HG02798 (cell line): ENCODE results near the gene RWDD4.
"Not testable (repeated sequence)": the region's sequence is repeated elsewhere in the genome, so short reads cannot be mapped to it uniquely, and the experiment has no call there.

Experiments
- ATAC-seq: cut with Tn5 transposase; IDR thresholded peaks from one replicate; pipeline ENCODE4 v1.9.1; 2021; ENCODE audit warnings: mild to moderate bottlenecking; ENCODE audit not compliant: unreplicated experiment, poor library complexity

RWDD4 gene

DNA sequence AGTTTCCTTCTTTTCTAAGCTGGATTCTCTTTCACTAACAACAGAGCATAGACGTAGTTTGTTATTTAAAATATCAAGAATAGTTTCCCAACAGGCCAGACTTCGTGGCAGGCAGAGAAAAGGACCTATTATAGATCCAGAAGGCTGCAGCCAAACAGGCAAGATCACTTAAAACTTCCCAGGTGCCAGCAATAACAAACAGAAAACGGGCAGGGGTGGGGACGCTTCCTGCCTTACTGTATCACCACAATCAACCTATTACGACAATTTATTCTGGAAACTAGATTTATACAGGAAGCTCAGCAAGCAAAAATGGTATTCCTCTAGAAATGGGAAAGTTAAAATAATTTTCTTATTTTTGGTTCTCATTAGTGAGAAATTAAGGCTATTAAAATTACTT is 22.1 kb downstream of the RWDD4 start:
- no peak for ATAC-seq

DNA sequence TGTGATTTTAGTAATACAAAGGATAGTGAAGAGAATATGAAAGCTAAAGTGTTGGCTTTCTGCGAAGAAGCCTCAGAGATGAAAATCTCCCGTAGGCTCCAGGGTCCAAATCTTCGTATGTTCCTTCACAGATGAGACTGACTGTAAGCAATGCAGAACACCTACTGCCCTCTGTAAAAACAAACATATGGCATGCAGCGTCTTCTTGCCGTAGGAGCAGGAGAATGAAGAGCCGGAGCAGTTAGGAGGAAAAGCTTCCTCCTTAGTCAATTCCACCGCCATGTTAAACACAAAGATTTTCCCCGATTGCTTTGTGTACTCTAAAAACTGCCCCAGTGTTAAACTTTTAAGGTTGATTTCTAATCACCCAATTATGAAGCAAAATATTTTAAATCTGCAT is 22.5 kb downstream of the RWDD4 start:
- no peak for ATAC-seq

DNA sequence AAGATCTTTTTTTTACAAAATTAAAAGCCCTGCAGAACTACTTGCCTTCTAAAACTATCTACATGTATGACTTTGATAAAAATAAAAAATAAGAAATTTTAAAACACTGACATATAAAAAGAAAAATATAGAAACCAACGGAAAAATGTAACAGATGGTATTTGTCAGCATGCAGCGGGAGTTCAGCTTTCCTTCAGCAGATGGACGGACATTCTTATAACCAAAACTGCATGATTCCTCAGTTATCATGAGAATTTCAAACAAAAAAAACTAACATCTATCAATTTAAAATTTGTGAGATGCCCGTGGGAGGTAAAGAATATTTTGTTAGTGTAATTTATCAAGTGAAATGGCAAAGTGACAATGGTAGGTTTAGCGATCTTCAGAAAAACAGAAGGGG is 23.2 kb downstream of the RWDD4 start:
- ATAC-seq, result no peak

DNA sequence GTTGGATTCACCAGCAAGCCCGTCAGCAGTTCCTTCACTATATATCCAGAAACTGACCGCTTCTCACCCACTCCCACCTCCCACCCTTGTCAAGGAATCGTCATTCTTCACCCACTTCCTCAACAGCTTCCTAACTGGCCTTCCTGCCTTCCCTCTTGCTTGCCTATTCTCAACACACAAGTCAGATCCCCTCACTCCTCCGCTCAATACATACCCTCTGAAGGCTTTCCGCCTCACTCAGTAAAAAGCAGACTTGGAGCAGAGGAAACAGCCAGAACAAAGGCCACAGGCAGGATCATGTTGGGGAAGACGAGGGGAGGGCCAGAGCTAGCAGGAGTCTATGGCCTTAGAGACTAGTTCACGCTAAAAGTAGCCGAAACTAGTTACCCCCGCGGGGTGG is 23.7 kb downstream of the RWDD4 start:
- ATAC-seq, result no peak

DNA sequence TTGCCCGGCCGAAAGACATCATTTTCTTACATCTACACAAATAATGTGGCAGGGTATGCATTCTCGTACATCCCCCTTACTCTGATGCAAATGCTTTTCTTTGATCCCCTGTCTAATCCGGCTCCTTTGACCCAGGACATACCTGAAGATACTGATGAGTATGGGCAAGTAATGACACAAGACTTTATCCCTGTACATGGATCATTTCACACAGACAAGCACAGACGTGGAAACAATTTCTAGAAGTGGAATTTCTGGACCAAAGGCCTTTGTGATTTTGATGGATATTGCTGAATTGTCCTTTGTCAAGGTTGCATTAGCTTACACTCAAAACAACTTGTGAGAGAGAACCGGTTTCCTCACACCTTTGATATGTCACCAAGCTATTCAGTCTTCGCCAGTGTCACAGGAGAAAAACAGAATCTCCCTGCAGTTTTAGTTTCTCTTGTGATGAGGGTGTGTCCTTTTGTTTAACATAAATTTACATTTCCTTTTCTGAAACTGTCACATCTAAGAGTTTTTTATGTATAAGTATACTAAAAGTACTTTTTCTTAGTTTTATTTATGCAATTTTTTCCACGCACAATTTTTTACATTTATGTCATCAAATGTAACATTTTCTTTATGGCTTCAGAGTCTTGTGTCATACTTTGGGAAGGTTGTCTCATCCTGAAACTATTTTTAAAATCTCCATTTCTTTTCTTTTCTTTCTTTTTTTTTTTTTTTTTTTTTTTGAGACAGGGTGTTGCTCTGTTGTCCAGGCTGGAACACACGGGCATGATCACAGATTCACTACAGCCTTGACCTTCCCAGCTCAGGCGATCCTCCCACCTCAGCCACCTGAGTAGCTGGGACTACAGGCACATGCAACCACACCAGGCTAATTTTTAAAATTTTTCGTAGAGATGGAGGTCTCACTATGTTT is 25.2 kb downstream of the RWDD4 start:
- ATAC-seq, result no peak

DNA sequence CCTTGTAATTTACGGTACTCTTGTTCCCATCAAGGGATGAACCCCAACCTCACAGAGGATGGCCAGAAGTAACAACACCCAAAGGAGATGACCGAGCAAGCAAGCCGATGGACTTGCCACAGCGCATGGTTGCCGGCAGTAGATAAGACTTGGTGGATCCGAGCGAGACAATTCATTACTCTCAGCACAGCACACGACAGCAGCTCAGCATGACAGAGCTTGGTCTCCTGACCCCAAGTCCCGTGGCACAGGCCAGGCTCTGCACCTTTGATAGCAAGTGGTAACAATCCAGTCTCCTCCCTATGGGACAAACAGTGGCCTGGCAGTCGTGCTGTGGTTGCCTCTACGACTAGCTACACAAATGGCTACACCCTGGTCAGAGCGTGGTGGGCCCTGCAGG is 26.3 kb downstream of the RWDD4 start:
- no peak for ATAC-seq

DNA sequence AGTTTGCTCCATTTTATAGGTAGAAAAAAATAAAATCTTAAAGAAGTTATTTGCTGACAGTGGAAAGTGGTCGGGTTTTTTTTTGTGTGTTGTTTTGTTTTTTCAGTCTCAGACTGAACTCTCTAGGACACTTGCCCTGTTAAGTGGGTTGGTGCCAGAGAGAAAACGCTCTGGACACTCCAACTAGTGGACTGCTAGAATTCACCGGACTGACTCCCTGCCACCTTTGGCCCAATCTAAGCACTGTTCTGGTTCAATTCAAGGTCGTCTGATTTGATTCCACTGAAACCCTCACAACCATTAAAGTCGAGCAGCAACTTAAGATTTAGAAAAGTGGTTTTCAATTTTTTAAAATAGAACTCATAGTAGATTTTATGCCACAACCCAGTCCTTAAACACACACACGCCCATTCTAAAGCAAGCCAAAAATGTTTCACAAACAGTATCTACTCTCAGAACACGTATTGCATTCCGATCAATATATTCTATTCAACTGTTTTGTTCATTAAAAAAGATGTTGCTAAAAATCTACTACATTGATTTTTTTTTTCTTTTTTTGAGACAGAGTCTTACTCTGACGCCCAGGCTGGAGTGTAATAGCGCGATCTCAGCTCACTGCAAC is 27.3 kb downstream of the RWDD4 start:
- ATAC-seq, result no peak

DNA sequence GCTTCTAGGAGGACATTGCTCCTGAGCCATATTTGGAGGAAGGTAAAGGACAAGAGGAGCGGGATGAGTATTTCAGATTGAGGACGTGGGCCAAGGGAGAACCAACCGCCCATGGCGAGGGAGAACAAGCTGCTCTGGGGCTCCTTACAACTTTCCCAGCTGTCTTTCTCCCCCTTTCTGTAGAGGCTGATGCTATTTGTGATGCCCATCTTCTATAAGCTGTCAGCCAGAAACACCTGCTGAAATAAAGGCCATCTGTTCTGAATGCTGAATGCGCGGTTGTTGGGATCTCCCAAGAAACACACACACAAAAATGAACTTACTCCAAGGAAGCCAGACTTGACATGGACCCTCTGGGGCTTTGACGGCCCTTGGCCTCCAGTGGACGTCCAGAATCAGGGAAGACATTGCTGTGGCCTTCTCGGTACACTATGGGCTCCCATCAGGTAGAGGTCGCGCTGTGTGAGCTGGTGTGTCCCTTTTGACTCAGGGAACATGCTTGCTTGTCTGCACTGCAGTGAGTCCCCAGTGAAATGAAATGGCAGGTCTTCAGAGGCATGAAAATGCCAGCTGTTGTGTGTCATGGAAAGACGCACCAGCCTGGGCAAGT is 30.9 kb downstream of the RWDD4 start:
- ATAC-seq, result no peak

DNA sequence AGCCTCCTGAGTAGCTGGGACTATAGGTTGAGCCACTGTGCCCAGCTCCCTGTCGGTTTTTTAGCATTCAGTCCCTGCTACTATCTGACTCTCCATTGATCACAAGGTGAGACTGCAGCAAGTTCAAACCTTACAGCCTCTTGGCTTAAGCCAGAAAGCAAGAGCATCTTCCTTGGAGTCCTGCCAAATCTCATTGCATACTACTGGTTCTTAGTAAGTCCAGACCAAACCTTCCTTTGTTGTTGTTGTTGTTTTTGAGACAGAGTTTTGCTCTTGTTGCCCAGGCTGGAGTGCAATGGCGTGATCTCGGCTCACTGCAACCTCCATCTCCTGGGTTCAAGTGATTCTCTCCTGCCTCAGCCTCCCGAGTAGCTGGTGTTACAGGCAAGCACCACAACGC is 31.7 kb downstream of the RWDD4 start:
- not testable (repeated sequence) for ATAC-seq

DNA sequence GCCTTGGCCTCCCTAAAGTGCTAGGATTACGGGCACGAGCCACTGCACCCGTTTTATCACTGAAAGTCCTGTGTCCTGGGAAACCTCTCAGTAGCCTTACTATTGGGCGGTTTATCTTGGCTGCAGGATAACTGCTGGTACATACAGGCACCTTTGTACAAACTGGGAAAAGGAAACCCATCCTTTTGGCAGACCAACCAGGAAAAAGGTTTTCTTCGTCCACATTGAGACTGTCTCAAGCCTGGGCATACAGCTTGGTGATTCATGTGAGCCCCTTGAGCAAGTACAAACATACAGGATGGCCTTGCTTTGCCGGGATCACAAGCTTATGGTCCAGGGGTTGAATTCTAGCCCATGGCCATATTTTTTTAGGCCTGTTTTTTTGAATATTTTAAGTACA is 32.8 kb downstream of the RWDD4 start:
- no peak for ATAC-seq

DNA sequence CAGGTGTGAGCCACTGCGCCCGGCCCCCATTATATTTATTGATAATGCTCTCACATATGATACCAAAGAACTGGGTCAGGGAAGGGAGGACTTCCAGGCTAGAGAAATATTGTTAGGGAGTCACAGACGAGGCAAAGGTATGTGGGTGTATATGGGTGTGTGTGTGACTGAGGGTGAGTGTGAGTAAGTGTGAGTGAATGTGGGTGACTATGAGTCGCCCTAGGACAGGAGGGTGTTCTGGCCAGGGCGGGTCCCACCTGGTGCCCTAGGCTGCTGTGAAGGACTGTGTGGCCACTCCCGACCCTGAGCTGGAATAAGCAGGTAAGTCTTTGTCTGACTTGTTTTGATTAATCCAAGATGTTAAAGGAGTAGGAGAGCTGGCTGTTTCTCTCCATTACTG is 34.4 kb downstream of the RWDD4 start:
- ATAC-seq, result no peak

DNA sequence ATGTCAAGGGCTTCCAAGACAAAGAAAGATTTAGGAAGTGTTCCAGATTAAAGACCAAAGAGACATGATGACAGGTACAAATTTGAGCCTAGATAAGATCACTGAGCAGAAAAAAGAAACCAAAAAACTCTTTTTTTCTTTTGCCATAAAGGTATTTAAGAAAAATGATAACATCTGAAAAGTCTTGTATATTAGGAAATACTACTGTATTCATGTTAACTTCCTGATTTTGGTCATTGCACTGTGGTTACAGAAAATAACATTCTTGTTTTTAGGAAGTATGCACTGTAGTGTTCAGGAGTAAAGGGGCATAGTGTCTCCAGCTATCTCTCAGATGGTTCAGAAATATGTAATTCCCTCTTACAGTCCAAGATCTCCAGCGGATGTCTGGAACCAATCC is 37.1 kb downstream of the RWDD4 start:
- no peak for ATAC-seq

DNA sequence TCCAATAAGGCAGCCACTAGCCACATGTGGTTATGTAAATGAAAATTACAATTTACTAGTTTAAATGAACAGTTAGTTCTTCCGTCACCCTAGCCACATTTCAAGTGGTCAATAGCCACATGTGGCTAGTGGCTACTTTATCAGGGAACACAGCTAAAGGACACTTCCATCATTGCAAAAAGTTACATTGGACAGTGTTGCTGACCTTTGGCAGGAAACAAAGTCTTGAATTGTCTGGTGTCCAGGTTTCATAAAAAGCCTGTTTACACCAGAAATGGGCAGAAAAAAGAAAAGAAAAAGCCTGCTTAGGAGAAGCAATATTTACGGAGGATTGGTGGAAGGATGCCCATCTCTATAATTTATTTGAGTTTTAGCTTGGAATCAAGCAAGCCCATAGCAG is 38.6 kb downstream of the RWDD4 start:
- no peak for ATAC-seq

DNA sequence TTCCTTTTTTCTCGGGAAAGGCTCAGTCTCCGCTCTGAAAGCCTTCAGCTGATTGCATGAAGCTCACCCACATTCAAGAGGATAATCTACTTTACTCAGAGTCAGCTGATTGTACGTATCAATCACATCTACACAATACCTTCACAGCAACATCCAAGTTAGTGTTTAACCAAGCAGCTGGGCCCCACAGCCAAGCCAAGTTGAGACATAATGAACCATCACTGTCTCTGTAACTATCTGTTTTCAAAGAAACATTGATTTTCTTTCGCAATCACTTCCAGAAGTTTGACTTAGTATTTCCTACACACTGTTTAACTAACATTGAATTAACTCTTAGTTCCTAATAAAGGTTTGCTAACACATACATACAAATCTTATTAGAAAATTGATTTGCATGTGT is 40.3 kb downstream of the RWDD4 start:
- ATAC-seq, result no peak

DNA sequence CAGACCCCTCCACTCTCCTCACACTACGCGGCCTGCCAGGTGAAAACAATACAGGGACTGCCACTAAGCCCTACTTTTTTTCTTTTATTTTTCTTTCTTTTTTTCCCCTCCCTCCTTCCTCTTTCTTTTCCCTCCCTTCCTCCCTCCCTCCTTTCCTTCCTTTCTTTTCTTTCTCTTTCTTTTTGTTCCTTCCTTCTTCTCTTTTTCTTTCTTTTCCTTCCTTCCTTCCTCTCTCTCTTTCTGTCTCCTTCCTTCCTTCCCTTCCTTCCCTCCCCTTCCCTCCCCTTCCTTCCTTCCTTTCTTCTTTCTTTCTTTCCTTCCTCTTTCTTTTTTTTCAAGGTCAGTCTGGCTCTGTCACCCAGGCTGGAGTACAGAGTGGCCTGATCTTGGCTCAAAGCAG is 41.9 kb downstream of the RWDD4 start:
- ATAC-seq, result no peak

DNA sequence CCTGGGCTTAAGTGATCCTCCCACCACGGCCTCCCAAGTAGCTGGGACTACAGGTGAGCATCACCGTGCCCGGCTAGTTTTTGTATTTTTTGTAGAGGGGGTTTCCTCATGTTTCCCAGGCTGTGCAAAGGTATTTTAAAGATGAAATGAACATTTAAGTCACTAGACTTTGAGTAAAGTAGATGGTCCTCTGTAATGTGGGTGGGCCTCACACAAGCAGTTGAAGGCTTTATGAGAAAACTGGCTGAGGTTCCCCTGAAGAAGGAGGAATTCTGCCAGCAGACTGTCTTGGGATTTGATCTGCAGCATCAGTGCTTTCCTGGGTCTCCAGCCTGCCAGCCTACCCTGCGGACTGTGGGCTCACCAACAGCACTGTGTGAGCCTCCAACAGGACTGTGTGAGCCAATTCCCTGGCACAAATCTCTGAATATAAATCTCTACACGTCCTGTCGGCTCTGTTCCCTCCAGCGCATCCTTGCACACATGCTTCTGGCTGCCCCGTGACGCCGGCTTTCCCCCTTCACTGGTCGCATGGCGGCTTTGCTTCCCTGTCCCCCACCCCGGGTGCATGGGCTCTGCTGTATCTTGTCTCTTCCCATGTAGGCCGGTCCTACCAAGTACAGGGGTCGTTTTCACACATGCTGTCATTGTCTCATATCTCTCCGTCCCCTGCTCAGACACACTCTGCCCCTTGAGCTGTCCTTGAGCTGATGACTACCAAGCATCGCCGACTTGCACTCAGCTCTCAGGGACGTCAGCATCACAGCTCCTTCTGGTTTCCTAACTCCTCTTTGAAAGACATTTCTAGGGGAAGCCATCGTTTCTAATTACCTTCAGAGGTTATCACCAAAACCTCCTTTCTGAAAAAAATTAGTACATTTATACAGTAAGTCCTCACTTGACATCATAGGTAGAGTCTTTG is 46.4 kb downstream of the RWDD4 start:
- ATAC-seq, result no peak

DNA sequence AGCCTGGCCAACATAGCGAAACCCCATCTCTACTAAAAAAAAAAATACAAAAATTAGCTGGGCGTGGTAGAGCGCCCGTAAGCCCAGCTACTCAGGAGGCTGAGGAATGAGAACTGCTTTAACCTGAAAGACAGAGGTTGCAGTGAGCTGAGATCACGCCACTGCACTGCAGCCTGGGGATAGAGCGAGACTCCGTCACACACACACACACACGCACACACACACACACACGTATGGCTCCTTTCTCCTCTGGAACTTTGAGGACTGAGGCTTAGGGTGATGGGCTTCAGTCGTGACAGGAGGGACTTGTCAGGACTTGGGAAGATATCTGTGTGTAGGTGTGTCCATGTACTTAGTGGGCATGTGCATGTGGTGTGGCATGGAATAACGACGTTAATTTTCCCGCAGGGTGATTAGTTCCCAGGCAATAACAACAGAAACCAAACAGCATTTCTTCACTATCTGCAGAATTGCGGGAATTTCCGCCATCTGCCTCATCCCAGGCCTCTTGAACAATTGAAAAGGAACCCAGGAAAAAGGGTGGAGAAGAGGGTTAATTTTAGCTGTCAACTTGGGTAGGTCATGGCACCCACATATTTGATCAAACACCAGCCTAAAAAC is 47.7 kb downstream of the RWDD4 start:
- no peak for ATAC-seq

DNA sequence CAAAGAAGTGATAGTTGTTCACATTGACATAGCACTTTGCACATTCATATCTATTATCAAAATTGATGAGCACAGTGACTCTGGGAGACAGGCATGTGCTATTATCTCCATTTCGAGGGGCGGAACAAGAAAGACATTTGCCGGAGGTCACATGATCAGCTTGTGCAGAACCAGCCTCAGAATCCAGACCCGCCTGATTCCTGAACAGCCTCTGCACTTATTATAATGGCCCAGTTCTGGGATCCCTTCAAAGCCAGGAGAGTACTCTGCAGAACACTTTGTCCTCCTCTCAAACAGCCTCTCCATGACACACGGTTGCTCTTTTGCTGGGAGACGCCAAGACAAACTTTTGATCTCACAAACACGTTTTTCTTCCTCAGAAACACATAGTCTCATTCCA is 48.4 kb downstream of the RWDD4 start:
- no peak for ATAC-seq

DNA sequence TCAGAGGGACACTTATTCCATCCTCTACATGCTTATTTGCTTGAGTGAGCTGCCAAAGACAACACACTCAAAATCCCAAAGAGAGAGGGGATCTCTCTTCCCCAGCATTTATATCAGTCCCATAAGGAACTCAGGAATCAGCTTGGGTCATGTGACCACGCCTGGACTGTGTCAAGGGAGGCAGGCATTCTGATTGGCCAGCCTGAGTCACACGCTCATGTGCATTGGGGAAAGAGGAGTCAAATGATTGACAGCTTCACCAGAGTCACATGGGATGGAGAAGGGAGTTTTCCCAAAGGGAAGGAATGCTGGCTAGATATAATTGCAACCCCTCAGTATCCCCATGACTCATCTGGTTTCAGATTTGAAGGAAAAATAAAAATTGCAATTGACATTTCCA is 49.0 kb downstream of the RWDD4 start:
- no peak for ATAC-seq

DNA sequence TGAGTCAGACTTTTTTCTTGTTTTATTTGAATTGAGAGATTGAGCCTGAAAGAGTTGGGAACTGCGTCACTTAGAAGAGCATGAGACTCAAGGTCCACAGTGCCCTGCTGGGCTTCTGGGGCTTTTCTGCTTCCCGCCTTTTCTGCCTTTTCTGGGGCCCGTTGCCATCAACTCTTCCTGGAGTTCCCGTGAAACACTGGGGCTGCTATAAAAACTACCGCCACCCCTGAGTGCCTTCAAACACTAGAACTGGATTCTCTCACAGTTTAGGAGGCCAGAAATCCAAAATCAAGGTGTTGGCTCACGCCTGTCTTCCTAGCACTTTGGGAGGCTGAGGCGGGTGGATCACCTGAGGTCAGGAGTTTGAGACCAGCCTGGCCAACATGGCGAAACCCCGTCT is 49.8 kb downstream of the RWDD4 start:
- no peak for ATAC-seq
